Endothelial cell of umbilical vein (primary cell): ENCODE results near the gene CCDC183. TPM values are rescaled to one million over a fixed set of nuclear protein-coding genes. Genes with fewer than 3 reads are reported as not detected.
"Not testable (repeated sequence)": the region's sequence is repeated elsewhere in the genome, so short reads cannot be mapped to it uniquely, and the experiment has no call there.

Experiments
- BruUV-seq: library from RNA; stranded (reverse); fragments of 400-500 nt; replicated peaks from 2 replicates; lab custom pipeline; 2021; lab: Mats Ljungman, UMichigan
- CTCF ChIA-PET: fragments of 300-600, 350-600 bp; sonication (Branson Sonifier 250); formaldehyde crosslinking; loops from one replicate; lab custom pipeline; 2021; ENCODE audit warnings: antibody characterized with exemption, inconsistent platforms; lab: Charles Lee
- POLR2A ChIA-PET: fragments of 300-600, 350-600 bp; sonication (Branson Sonifier 250); formaldehyde crosslinking; loops from one replicate; lab custom pipeline; 2021; ENCODE audit warnings: antibody characterized with exemption, inconsistent platforms; lab: Charles Lee
- DNase-seq: peaks from one replicate; pipeline ENCODE4 v3.0.0-alpha.2; 2011; ENCODE audit warnings: low read depth, low spot score
- FAIRE-seq: peaks from 2 replicates; lab custom pipeline; 2011; peaks lifted over from hg19 to GRCh38; lab: Jason Lieb, UNC
- H2AFZ ChIP-seq: 2 replicates; pipeline ENCODE4 v1.6.0; 2012; ENCODE audit warnings: low read depth, low read length, control low read depth, inconsistent platforms
- H3K27ac ChIP-seq: 2 replicates; pipeline ENCODE4 v1.5.1; 2011; ENCODE audit warnings: low read depth, mild to moderate bottlenecking, control low read depth, low read length, moderate library complexity; ENCODE audit not compliant: insufficient read depth
- H3K27me3 ChIP-seq, 2 experiments: 2 replicates each; pipeline versions ENCODE4 v1.6.0 to v1.6.1; 2011; ENCODE audit warnings: low read length in 2 of 2, mixed read lengths in 1 of 2; ENCODE audit not compliant: control insufficient read depth in 2 of 2, insufficient read depth in 2 of 2
- H3K36me3 ChIP-seq, 2 experiments: 2 replicates in 1 of 2; 3 replicates in 1 of 2; pipeline ENCODE4 v1.5.1; 2011; ENCODE audit warnings: low read length in 2 of 2, mild to moderate bottlenecking in 1 of 2, moderate library complexity in 1 of 2; ENCODE audit not compliant: control insufficient read depth in 2 of 2, insufficient read depth in 2 of 2; ENCODE audit errors: extremely low read depth in 1 of 2
- H3K4me1 ChIP-seq: 3 replicates; pipeline ENCODE4 v1.5.1; 2011; ENCODE audit warnings: mild to moderate bottlenecking, low read length; ENCODE audit not compliant: control insufficient read depth, insufficient read depth; ENCODE audit errors: extremely low read depth
- H3K4me2 ChIP-seq: 2 replicates; pipeline ENCODE4 v1.6.1; 2011; ENCODE audit warnings: low read length, control low read depth, mixed read lengths; ENCODE audit not compliant: insufficient read depth
- H3K4me3 ChIP-seq, 3 experiments: fragments of 200-600 bp in 1 of 3; sonication (generic), shearing (Covaris generic) in 1 of 3; replicated peaks in 1 of 3; 2 replicates each; pipeline ENCODE4 v1.5.1; 2011 to 2016; ENCODE audit warnings: control low read depth in 3 of 3, low read length in 3 of 3, mild to moderate bottlenecking in 2 of 3, inconsistent platforms in 1 of 3, low read depth in 1 of 3, moderate library complexity in 1 of 3; ENCODE audit not compliant: insufficient read depth in 1 of 3
- H3K79me2 ChIP-seq: 2 replicates; pipeline ENCODE4 v1.6.0; 2012; ENCODE audit warnings: low read length, inconsistent platforms; ENCODE audit not compliant: control insufficient read depth, insufficient read depth
- H3K9ac ChIP-seq: replicated peaks from 2 replicates; pipeline ENCODE3; 2011; ENCODE audit warnings: low read length, control low read depth; ENCODE audit not compliant: insufficient read depth; ENCODE audit errors: extremely low read depth
- H3K9me1 ChIP-seq: replicated peaks from 3 replicates; pipeline ENCODE4 v1.6.0; 2011; ENCODE audit warnings: mild to moderate bottlenecking, low read length; ENCODE audit not compliant: control insufficient read depth, insufficient read depth; ENCODE audit errors: extremely low read depth
- H3K9me3 ChIP-seq: replicated peaks from 2 replicates; pipeline ENCODE4 v1.5.1; 2012; ENCODE audit warnings: low read length, inconsistent platforms; ENCODE audit not compliant: control insufficient read depth, insufficient read depth
- H4K20me1 ChIP-seq: replicated peaks from 2 replicates; pipeline ENCODE3; 2011; ENCODE audit warnings: mild to moderate bottlenecking, low read length; ENCODE audit not compliant: control insufficient read depth, insufficient read depth; ENCODE audit errors: extremely low read depth
- CTCF ChIP-seq, 2 donors: IDR thresholded peaks; 1 replicate in 1 of 2; 2 replicates in 1 of 2; pipeline ENCODE4 v1.5.1; 2011; ENCODE audit warnings: low read length in 2 of 2, mild to moderate bottlenecking in 2 of 2, moderate library complexity in 2 of 2, control low read depth in 1 of 2, inconsistent platforms in 1 of 2, low read depth in 1 of 2; ENCODE audit not compliant: insufficient read depth in 1 of 2; ENCODE audit errors: extremely low read depth in 1 of 2
- EZH2 ChIP-seq: IDR thresholded peaks from 2 replicates; pipeline ENCODE4 v1.6.1; 2012; ENCODE audit warnings: borderline replicate concordance, low read depth, mild to moderate bottlenecking, moderate library complexity, low read length, inconsistent platforms; ENCODE audit not compliant: severe bottlenecking
- FOS ChIP-seq: IDR thresholded peaks from 2 replicates; pipeline ENCODE4 v1.6.1; 2011; ENCODE audit warnings: mild to moderate bottlenecking, low read length, moderate library complexity, borderline replicate concordance; ENCODE audit not compliant: insufficient read depth
- GATA2 ChIP-seq: IDR thresholded peaks from 2 replicates; pipeline ENCODE4 v1.7.0; 2011; ENCODE audit warnings: low read depth, mild to moderate bottlenecking, moderate library complexity, mixed read lengths, low read length; ENCODE audit not compliant: insufficient read length, insufficient read depth
- JUN ChIP-seq: IDR thresholded peaks from 2 replicates; pipeline ENCODE4 v1.6.1; 2011; ENCODE audit warnings: borderline replicate concordance, low read depth; ENCODE audit not compliant: insufficient read length, insufficient read depth
- MYC ChIP-seq: IDR thresholded peaks from one replicate; pipeline ENCODE4 v1.6.1; 2011; ENCODE audit warnings: mild to moderate bottlenecking, low read depth, low read length
- POLR2A ChIP-seq: IDR thresholded peaks from 2 replicates; pipeline ENCODE4 v1.6.1; 2012; ENCODE audit warnings: low read depth, mild to moderate bottlenecking, control low read depth, low read length
- POLR2AphosphoS5 ChIP-seq: IDR thresholded peaks from 2 replicates; pipeline ENCODE4 v1.6.1; 2012; ENCODE audit warnings: low read depth, mild to moderate bottlenecking, control low read depth, low read length, moderate library complexity; ENCODE audit not compliant: insufficient read depth
- dilution Hi-C: fragments of 300-500 bp; cut with MboI; formaldehyde crosslinking; loops from one replicate; pipeline ENCODE4 v1.15.0; 2019; ENCODE audit warnings: low sequenced_read_pairs; ENCODE audit not compliant: extremely low pct_ligation_motif_present
- intact Hi-C: fragments of 100-400 bp; cut with micrococcal nuclease; formaldehyde crosslinking; loops from one replicate; pipeline ENCODE4 v1.10.0; 2022
- polyA plus RNA-seq, 4 experiments: library from polyadenylated mRNA; depleted of rRNA in 3 of 4; stranded (reverse) in 3 of 4; unstranded in 1 of 4; fragments of >200 nt; gene quantifications; 2 replicates each; pipeline versions ENCODE4 v1.2.1 to v1.2.3, GENCODE V29; 2011 to 2012; ENCODE audit warnings: missing spikeins in 1 of 4
- total RNA-seq: library from RNA; stranded (reverse); gene quantifications from 2 replicates; pipeline ENCODE4 v1.2.3, GENCODE V29; 2021
- TF ChIP-seq, protein P1 (sequence below): IDR thresholded peaks from 2 replicates; pipeline ENCODE4 v1.6.1; 2011; ENCODE audit not compliant: insufficient read depth, insufficient read length

The CCDC183 gene
- total and polyA plus RNA-seq, 2 donors (not counting 3 experiments of a cell fraction or from before 2014, with no cell fraction given) = 0.50 TPM; not detected in 1

DNA sequence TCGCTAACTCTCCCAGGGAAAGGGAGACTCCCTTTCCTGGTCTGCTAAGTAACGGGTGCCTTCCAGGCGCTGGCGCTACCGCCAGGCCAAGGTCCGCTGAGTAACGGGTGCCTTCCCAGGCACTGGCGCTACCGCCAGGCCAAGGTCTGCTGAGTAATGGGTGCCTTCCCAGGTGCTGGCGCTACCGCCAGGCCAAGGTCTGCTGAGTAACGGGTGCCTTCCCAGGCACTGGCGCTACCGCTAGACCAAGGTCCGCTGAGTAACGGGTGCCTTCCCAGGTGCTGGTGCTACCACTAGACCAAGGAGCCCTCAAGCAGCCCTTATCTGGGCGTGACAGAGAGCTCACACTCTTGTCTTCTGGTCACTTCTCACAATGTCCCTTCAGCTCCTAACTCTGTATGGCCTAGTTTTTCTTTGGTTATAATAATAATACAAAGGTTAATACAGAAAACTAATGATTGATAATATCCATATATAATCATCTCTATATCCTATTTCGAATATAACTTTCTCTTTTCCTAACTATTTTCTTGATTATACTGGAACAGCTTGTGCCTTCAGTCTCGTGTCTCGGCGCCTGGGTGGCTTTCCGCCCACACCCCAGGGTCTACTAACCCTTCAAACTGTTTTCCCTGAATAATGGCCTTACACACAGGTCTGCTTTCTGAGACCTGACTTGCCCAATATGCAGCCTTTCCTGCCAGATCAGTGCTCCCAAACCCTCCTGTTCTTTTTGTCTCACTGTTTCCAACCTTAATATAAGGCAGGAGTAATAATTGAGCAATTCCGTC is 10.4 kb upstream of the CCDC183 start:
- not testable (repeated sequence) for FAIRE-seq

GRCh38 chr9:136786451-136786850 is 9.7 kb upstream of the CCDC183 start:
- Histone ChIP-seq H3K27ac (no peak overlapping the region), H3K27me3 (peaks cover 0 to 5% of the 10 kb centered on the region in 2 experiments), H3K4me2 (no peak overlapping the region), H4K20me1 (no peaks in the 10 kb centered on the region), H3K36me3 (no peaks in the 10 kb centered on the region), H3K79me2 (peaks cover under 1% of the 10 kb centered on the region), H3K9me3 (no peaks in the 10 kb centered on the region), H3K4me1 (peaks cover 4% of the 10 kb centered on the region), H3K9ac (no peak overlapping the region), H3K9me1 (no peaks in the 10 kb centered on the region), H3K4me3 (no peak overlapping the region), H2AFZ (no peak overlapping the region)
- FAIRE-seq (no peak), DNase-seq (no peak)
- BruUV-seq = no TSS peak
- intact Hi-C loops (loop anchor here (5.0 kb wide), 1 partner anchor 451 kb away; no protein-coding TSS in a partner anchor), dilution Hi-C loops (no loop called here)
- no peak for TF ChIP-seq POLR2A
- no peak for TF ChIP-seq GATA2
- no peak for TF ChIP-seq CTCF (IDR thresholded peaks at IDR 0.05; ENCODE audit: extremely low read depth in 1 of 2, insufficient read depth in 1 of 2, low read depth in 1 of 2, low read length in 2 of 2)
- no peak for TF ChIP-seq MYC
- TF ChIP-seq FOS = no peak
- TF ChIP-seq JUN = no peak
- no peak for TF ChIP-seq EZH2
- TF ChIP-seq POLR2AphosphoS5 = no peak
- TF ChIP-seq, protein P1, sequence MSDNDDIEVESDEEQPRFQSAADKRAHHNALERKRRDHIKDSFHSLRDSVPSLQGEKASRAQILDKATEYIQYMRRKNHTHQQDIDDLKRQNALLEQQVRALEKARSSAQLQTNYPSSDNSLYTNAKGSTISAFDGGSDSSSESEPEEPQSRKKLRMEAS = no peak
- POLR2A ChIA-PET = no interaction called here
- CTCF ChIA-PET = interaction anchor here (1.2 to 1.4 kb wide), 3 partner anchors 9 to 259 kb away, joined by 3 to 4 read pairs (median 4); no protein-coding TSS in a partner anchor

More for the DNA sequence above, 10.4 kb upstream of the CCDC183 start:
- H3K27ac ChIP-seq, H3K9me3 ChIP-seq, BruUV-seq, H3K27me3 ChIP-seq, H3K9me1 ChIP-seq, H3K9ac ChIP-seq, H3K4me3 ChIP-seq, POLR2A ChIA-PET, H4K20me1 ChIP-seq, H3K36me3 ChIP-seq, H3K4me2 ChIP-seq, H3K79me2 ChIP-seq, DNase-seq, H3K4me1 ChIP-seq, dilution Hi-C loops, H2AFZ ChIP-seq: not testable (repeated sequence)
- intact Hi-C loops = loop anchor here (5.0 kb wide), 1 partner anchor 452 kb away; no protein-coding TSS in a partner anchor
- CTCF ChIA-PET = interaction anchor here (0.6 to 1.4 kb wide), 5 partner anchors 9 to 261 kb away, joined by 3 to 4 read pairs (median 3); partner anchors contain the start of gene NPDC1
